Stimulated activated CD8-positive, alpha-beta memory T cell treated with anti-CD3 and anti-CD28 coated beads, Interleukin-4, amount 100 ng/mL, for 48 hours (primary cell): ENCODE results near the gene LRRC75B.

Source experiments
- DNase-seq: peaks from one replicate; pipeline ENCODE4 v3.0.0-alpha.2; 2020

LRRC75B gene

DNA sequence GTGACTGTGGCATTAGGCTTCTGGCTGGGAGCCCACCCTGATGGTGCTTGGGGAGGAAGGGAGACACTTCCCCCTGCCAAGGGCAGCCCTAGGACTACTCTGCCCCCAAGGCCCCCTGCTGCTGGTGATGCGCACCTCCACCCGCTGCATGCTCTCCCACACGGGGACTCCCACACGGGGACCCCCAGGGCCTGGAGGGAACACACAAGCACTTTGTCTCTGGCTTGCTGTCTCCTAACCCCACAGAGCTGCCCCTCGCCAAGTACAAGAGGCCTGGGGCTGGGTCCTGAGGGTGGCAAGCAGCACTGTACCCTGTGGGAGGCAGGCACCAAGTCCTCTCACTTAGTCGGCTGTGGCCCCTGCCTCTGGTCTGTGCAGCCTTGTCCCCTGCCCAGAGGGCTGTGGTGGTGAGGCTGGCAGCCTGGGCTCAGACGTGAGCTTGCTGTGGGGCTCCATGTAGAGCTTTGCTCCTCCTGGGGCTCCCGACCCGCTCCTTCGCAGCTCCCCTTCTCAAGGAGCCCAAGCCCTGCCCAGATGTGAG lies 7.9 kb downstream of the LRRC75B start:
- no peak for DNase-seq

DNA sequence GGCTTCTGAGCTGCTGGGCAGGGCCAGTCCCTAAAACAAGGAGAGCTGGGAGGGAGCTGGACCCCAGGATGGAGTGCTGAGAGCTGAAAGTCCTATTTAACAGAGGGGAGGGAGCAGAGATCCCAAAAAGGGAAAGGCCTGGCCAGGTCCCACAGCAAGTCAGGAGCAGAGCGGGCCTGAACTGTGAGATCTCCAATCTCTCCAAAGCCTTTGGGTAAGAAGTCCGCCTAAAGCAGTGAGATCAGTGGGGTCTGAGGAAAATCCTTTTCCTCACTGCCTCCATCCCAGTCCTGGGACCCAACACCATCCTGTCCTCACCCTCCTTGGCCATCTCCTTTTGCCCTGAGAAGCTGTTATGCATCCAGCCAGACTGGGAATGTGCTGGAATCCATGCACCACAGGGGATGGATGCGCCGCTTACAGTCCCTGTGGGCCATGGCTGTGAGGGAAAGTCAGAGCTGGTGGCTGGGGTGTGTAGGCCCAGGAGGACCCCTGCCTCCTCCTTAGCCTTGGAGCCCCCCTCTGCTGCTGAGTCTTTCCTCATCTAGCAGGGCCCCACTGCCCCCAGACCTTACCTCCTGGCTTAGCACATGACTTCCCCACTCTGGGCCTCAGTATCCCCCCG lies 8.6 kb downstream of the LRRC75B start:
- DNase-seq, result no peak

DNA sequence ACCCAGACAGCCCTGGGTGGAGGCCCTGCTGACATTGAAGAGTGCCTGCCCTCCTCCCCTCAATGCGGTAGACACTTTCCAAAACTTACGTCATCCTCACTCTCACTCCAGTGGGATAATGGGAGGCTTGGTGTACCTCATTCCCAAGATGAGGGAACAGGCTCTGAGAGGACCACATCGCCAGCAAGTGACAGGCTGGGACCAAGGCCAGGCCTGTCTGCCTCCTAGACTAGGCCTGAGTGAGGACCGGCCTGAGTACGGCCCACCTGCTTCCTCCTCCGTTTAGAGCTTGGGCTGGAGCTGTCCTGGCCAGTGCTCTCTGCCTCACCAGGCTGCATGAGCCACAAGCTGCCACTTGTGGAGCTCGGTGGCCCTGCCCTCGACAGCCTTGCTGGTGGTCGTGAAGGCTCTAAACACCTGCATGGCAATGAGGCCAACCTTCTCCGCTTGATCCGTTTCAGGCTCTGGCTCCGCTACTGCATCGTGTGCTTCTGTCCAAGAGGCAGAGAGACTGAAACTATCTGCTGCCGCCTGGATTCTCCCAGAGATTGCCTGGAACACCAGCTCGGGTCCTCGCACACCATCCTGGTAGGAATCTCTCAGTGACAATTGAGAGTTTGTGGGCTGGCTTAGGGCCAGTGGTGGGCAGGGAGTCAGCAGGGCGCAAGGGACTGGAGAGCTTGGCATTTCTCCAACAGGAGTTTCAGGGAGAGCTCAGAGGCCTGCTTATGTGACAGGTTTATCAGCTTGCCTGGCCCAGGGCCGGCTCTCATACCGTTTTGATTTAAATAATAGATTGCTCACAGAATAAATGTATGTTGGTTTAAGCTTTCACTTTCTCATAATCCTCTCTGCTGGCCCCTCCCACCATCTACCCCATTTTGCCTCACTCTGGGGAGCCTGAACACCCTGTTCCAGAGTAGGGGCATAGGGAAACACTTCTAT lies 9.4 kb downstream of the LRRC75B start:
- no peak for DNase-seq

DNA sequence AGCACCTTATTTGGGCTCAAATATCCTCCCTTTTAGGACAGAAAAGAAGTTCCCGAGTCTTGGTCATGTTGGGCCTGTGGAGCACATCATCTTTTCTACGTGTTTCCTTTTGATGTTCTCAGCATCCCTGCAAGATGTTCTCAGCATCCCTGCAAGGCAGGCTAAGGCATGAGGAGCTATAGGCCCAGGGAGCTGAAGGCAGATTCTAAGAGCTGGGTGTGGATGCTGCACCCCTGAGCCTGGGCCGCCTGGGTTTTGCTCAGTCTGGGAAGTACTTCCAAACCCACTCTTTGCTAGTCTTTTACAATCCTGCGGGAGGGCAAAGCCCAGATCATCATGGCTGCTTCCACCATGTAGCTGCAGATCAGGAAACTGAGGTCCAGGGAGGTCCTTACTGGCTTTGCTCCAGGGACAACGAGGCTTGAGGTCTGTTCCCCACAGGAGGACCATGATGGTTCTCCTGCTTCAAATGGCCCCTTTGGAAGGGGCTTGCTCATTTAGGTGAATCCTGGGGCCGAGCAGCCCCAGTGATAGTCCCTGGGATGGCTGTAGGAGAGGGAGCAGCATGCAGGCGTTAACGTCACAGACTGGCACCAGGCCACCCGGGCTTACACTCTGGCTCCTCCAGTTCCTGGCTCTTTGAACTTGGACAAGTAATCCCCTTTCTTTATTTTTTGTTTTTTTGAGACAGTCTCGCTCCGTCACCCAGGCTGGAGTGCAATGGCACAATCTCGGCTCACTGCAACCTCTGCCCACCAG lies 10.6 kb downstream of the LRRC75B start:
- DNase-seq, result no peak

DNA sequence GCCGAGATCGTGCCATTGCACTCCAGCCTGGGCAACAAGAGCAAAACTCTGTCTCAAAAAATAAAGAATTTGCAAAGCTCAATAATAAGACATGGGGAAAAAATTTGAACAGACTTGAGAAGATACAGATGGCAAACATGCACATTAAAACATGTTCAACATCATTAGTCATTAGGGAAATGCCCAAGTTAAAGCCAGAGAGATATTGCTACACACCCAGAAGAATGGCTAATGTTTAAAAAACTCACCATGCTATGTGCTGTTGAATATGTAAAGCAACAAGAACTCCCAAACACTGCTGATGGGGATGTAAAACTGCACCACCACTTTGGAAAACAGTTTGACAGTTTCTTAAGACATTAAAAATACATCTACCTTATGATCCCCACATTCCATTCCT lies 12.6 kb downstream of the LRRC75B start:
- no peak for DNase-seq

DNA sequence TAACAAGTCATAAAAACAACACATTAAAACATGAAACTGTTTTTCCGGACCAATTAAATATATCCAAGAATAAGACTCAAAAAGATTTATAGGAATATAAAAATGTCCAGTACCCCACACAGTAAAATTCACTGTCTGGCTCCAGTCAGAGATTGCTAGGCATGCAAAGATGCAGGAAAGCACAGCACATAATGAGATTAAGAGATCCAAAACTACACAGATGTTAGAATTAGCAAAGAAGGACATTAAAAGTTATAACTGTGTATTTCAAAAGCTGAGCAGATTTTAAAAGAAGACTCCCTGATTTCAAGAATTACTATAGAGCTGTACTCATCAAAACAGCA lies 13.6 kb downstream of the LRRC75B start:
- DNase-seq, result no peak

DNA sequence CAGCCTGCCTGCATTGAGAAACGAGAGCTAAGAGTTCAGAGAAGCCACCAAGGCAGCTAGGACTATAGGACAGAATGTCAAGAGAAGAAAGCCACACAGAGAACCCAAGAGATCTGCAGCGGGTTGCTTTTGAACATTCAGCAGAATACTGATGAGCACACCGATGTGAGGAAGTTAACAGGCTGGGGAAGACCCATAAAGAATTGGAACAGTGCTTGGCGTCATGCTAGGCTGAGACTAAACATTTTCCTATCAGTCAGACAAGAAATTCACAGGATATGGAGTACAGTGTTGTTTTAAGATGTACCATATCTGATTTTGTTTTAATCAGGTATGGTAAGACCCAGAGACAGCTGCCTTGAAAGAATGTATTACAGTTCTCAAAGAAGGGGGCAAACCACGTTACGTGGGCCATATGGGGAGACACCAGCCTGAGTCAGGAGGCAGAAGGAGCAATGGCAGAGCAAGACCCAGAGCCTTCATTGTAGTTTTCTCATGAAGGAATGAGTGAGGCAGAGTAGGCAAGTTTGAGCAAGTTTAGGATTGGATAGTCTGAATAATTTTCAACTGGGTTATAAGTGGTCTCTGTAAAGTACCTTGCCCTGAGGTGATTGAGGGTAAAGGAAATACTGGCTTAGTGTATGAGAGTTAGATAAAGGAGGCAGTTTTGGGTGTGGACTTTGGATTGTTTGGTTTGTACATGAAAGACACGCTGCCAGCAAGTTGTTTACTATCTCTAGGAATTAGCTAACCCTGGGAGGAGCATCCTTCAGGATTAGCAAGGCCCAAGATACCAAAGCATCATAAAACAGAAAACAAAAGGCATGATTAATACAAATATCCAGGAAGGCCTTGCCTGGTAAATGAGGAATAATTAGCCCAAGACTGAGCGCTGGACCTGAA lies 14.3 kb downstream of the LRRC75B start:
- DNase-seq, result no peak

DNA sequence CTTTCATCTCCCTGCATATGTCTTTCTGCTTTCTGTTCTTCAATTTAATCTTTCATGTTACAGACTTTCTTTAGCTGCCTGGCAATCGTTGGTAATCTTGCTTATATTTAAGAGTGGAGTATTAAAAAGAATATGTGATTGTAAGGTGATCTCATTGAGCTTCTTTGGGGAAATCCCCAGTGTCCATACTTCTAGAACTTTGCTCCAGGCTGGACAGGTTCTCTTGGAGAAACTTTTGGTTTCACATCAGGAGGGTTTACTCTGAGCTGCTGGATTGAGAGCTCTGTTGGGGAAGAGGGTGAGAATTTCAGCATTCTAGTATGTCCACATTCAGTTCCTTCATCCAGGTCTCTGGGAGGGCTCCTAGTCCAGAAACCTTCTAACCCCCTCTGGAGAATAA lies 16.1 kb downstream of the LRRC75B start:
- DNase-seq, result no peak

DNA sequence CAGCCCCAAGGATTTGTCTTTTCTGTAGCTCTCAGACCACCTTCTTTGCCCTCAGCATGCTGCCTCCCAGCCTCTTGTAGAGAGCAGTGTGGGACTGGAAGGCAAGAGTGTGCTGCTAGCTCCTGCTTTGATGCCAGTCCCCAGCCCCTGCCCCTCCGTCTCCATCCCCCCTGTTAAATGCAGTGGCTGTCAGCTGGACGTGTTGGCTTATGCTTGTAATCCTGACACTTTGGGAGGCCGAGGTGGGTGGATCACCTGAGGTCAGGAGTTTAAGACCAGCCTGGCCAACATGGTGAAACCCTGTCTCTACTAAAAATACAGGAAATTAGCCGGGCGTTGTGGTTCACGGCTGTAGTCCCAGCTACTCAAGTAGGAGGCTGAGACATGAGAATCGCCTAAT lies 21.6 kb downstream of the LRRC75B start:
- no peak for DNase-seq

DNA sequence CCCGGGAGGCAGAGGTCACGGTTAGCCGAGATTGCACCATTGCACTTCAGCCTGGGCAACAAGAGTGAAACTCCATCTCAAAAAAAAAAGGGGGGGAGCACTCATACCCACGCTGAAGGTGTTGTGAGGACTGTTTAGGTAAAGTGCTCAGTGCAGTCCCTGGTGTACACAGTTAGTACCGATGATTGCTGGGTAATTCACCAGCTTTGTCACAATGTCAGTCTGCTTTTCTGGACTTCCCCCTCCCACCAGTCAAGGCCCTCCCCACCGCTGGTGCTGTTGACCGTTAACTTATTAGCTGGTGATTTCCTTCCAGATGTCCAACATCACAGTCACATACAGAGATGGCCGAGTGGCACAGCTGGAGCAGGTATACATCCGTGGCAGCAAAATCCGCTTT lies 25.2 kb downstream of the LRRC75B start:
- no peak for DNase-seq

DNA sequence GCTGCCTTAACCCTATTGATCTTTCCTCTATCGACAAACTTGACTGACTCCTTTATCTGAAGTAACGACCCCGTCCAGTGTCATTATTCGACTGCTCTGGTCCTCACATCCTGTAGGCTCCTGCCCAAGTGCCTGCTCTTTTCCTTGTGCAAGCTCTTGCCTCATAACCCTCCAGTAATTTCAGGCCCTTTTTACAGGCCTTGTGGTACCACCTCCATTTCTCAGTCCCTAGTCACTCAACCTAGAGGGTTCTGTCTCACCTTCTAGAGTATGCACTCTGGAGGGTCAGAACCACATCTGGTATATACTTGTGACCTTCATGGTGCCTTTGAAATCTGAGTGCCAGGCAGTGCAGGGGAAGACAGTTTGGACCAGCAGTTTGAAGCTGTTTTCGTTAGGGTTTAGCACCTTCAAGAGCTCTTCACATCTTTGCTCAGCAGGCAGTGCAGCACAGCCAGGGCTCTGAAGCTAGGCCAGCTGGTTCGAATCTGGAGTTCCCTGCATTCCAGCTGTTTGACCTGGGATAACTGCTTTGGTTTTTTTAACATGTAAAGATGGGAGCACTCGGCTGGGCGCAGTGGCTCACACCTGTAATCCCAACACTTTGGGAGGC lies 25.9 kb downstream of the LRRC75B start:
- no peak for DNase-seq

DNA sequence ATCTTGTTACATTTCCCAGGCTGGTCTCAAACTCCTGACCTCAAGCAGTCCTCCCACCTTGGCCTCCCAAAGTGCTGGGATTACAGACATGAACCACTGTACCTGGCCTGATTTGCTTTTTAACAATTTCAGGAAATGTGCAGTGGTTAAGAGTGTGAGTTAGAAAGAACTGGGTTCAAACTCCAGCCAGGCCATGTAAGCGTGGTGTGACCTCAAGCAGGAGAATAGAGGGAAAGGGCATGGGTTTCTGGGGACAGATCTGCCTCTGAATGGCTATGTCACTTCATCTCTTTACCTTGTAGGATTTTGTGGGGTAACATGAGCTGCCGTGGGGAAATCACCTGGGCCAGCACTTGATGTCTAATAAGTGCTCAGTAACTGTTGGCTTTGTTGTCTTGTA lies 27.8 kb downstream of the LRRC75B start:
- no peak for DNase-seq

DNA sequence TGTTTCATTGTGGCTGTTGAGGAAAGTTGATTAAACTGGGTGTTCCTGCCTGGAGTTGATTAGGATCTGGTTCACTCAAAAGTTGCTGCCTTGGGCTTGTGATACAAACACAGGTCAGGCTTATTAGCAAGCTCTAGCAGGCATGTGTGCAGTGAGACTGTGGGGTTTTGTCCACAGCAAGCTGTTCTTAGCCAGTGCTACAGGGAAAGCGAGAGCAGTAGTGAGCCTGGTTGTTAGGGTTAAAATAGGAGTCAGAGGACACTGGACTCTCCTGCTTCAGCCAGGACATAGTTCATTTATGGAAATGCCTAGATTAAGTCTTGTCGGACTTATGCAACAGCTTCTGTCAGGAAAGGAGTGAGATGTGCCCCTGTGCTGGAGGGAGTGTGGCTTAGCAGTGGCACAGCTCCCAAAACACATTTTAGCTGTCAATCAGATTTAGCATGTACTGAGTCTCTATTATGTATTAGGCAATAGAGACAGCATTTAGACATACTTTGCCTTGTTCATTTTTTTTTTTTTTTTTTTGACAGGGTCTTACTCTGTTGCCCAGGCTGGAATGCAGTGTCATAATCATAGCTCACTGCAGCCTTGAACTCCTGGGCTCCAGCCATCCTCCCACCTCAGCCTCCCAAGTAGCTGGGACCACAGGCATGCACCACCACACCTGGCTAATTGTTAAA lies 28.4 kb downstream of the LRRC75B start:
- no peak for DNase-seq

DNA sequence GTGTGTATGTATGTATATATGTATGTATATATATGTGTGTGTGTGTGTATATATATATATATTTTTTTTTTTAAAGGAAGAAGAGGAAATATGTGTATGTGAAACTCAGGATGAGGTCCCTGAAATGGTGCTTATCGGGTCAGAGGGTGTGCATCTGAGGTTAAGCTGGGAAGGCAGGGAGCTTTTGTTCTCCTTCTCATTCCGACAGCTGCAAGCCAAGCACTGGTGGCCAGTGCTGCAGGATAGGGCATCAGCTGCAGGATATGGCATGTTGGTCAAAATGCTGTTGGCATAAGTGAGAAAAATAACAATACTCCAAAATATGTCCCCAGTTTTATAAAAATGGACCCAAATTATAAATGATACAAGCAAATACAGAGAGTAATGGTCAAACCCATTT lies 29.6 kb downstream of the LRRC75B start:
- no peak for DNase-seq

DNA sequence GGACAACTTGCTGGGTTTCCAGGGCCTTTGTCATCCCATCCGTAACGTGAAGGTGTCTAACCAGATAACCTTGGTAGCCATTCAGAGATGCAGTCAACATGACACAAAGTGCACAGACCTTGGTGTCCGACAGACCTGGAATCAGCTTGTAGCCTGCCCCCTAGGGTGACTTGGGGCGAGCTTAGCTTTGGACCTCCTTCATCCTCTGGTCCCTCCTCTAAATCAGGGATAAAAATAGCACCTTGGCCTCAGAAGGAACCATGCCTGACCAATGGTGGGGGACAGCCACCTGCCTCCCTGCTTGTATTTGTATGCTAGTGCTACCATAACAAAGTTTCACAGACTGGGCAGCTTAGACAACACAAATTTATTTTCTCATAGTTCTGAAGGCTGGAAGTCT lies 33.4 kb downstream of the LRRC75B start:
- no peak for DNase-seq

DNA sequence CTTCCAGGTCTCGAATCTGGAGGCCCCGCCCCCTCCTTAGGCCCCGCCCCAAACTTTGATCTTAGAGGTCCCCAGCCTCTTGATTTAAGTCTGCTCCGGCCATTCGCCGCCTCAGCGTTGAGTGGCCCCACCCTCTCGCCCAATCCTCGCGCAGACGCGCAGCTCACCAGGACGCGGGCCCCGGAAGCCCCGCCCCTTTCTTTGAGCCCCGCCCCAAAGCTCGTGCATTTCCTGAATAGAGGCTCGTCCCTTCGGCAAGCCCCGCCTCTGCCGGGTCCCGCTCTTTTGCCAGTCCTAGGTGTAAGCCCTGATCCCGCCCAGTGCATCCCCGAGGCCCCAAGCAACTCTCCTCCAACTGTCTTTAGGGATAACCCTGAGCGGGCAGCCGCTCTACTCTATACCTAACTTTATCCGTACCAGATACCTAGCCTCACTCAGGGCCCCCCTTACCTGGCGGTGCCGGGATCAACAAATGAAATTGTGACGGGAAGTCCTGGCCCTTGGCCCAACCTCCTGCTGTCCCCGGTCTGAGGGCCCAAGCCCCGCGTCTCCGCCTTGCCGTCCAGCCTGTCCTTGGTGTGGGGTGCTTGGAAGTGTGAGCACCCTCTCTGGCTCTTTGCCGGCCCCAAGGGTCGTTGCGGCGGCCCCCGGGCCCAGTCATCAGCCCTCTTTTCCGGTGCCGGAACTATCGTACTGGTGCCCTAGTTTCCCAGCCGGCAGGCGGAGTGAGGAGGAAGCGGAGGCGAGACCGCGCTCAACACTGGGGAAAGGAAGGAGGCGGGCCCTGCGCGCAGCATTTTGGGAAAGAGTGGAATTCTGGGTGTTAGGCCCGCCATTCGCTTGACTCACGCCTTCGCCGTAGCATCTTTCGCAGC lies 37.5 kb downstream of the LRRC75B start, which contains the start of gene SNRPD3:
Gene SNRPD3, plus strand, starts transcription at position 835 of the 875 bp plus-strand sequence. CDS start 1,676 bp downstream, outside the sequence.
- peak; percentile 99 for DNase-seq

DNA sequence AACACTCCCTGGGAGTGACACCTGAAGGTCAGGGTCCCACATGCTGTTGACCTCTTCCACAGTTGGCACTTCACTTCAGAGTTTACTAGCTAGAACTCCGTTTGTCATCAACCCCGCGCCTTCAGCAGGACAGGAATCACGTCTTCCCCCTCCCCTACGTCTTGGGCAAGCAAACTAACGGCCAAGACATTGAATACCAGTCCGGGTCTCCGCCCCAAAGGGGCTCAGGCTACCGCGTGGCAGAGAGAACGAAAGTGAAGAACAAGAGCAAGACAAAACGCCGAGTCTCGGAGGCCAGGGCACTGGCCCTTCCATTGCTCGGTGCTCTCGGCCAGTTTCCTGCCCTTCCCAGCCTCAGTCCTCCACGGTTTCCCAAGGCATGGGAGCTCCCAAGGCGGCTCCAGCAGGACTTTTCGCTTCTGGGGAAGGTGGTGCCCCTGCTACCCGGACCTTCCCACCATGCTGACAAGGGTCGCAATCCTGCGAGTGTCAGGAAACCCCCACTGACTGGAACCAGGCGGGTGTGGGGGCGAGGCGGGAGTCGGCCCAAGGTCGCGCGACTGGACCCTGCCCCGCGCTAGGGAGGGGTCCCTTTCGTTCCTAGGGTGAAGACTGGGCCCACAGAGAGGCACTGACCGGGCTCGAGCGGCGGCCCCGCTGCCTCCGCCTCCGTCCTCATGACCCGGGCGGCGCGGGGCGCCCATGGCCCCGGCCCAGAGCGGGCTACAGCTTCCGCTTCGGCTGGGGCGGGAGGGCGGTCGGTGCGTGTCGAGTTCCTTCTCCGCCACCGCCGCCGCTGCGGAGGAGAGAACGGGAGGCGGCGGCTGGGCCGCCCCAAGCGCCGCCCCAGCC lies 38.3 kb downstream of the LRRC75B start, which contains the start of gene GUCD1:
Gene GUCD1, minus strand, starts transcription at position 826 of the 852 bp plus-strand sequence. Its CDS starts 147 bp downstream, at position 679.
- DNase-seq, result peak; percentile 44

DNA sequence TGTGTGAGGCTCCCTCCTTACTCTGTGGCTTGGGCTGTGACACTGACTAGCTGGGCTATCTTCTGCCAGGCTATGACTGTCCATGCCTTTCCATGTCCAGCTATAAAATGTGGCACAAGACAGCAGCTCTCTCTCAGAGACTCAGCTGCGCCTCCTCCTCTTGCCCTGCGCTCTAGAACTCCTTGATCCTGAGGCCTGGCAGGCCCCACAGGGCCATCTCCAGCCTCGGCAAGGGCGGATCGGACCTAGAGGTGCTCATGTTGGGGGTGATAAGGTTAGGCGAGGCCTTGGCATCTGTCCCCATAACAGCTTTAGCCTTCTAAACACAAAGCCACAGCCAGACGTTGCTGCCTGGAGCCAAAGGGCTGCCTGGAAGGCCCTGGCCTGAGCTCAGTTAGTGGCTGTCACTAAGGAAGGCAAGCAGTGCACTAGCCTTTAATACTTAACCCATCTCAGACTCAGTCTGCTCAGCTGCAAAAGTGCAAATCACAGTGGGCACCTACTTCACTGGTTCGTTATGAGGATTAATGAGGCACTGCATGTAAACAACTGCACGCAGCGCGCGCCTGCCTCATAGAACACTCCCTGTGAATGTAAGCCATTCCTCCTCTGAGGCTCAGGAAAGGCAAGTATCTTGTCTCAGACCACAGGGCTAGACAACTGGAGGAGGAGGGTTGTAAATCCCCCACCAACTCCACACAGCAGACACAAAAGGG lies 39.1 kb downstream of the LRRC75B start:
- DNase-seq, result no peak
